Testis (tissue), 2 donors: ENCODE results near the gene KCNIP1.

Experiments used
- CTCF ChIP-seq, 3 experiments: fragments of 450-650 bp in 2 of 3; fragments of 200-600 bp in 1 of 3; sonication (generic) in 1 of 3; IDR thresholded peaks; one replicate each; pipeline ENCODE4 v1.5.1; 2016 to 2019; ENCODE audit warnings: antibody characterized with exemption in 3 of 3, mild to moderate bottlenecking in 2 of 3, moderate library complexity in 1 of 3
- POLR2A ChIP-seq: fragments of 450-650 bp; IDR thresholded peaks from one replicate; pipeline ENCODE4 v1.6.1; 2017; ENCODE audit warnings: antibody characterized with exemption, mild to moderate bottlenecking, moderate library complexity

- TF ChIP-seq CTCF (IDR thresholded peaks at IDR 0.05) (no peak), POLR2A (no peak)
These were observed 19.4 kb upstream of the KCNIP1 start for GRCh38 chr5:170484459-170484831.
